NT2/D1 (cell line): ENCODE measurements around the gene NHS.

Experiments used
- YY1 ChIP-seq: IDR thresholded peaks from 2 replicates; pipeline ENCODE4 v1.6.1; 2011; ENCODE audit not compliant: insufficient read length, insufficient read depth
- ZNF274 ChIP-seq: IDR thresholded peaks from 2 replicates; pipeline ENCODE4 v1.6.1; 2011; ENCODE audit warnings: mild to moderate bottlenecking, low read depth, low read length

- TF ChIP-seq YY1 = no peak
- no peak for TF ChIP-seq ZNF274
Measured at GRCh38 chrX:17744896-17745523, 370.0 kb downstream of the NHS start.
